HG02840 (cell line): ENCODE results near the gene BSN.

Experiments
- ATAC-seq: cut with Tn5 transposase; IDR thresholded peaks from one replicate; pipeline ENCODE4 v1.9.1; 2021; ENCODE audit warnings: mild to moderate bottlenecking, moderate library complexity, moderate number of reproducible peaks; ENCODE audit not compliant: unreplicated experiment, low FRiP score

The BSN gene

GRCh38 chr3:49707113-49707480 lies 152.8 kb downstream of the BSN start:
- ATAC-seq, result no peak

- ATAC-seq, result no peak
Measured at GRCh38 chr3:49709852-49710251, 155.6 kb downstream of the BSN start.

GRCh38 chr3:49711489-49711888 lies 157.2 kb downstream of the BSN start:
- no peak for ATAC-seq

GRCh38 chr3:49712166-49712565 lies 157.9 kb downstream of the BSN start:
- ATAC-seq, result no peak

- no peak for ATAC-seq
Measured at GRCh38 chr3:49712631-49713317, 158.5 kb downstream of the BSN start.

- ATAC-seq, result no peak
Measured at GRCh38 chr3:49713336-49714105, 159.2 kb downstream of the BSN start.

GRCh38 chr3:49714728-49715550 lies 160.7 kb downstream of the BSN start:
- ATAC-seq, result no peak

GRCh38 chr3:49715611-49716121 lies 161.4 kb downstream of the BSN start:
- no peak for ATAC-seq

GRCh38 chr3:49716169-49716568 lies 161.9 kb downstream of the BSN start:
- no peak for ATAC-seq

- ATAC-seq, result no peak
Measured at GRCh38 chr3:49716691-49717210, 162.5 kb downstream of the BSN start.

- ATAC-seq, result no peak
Measured at GRCh38 chr3:49717211-49717958, 163.1 kb downstream of the BSN start.

GRCh38 chr3:49717959-49718857 lies 163.9 kb downstream of the BSN start:
- ATAC-seq, result no peak

GRCh38 chr3:49718858-49719213 lies 164.6 kb downstream of the BSN start:
- no peak for ATAC-seq

GRCh38 chr3:49719214-49719884 lies 165.1 kb downstream of the BSN start, which contains the start of gene AMIGO3:
Gene AMIGO3, minus strand, starts transcription at chr3:49719684. Its CDS starts 219 bp downstream, at chr3:49719465.
- peak; percentile 41 for ATAC-seq
